NCI-H1092 treated with DMSO at 0.1 percent for 48 hours (cell line): Measurements from ENCODE around the gene AHR.
"Not testable (repeated sequence)": the region's sequence is repeated elsewhere in the genome, so short reads cannot be mapped to it uniquely, and the experiment has no call there.

Experiments
- DNase-seq: peaks from one replicate; lab custom pipeline; 2025; lab: John Stamatoyannopoulos, UW

AHR gene

DNA sequence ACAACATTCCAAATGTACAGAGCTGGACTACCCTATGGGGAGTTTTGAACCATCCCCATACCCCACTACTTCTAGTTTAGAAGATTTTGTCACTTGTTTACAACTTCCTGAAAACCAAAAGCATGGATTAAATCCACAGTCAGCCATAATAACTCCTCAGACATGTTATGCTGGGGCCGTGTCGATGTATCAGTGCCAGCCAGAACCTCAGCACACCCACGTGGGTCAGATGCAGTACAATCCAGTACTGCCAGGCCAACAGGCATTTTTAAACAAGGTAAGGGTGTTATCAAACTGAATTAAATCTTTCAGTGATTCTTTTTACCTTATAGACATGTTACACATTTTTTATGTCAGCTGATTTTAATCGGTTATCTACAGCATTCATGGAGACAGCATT lies 41.5 kb downstream of the AHR start:
- DNase-seq, result no peak

- no peak for DNase-seq
These were observed 42.2 kb downstream of the AHR start for GRCh38 chr7:17340655-17341054.

DNA sequence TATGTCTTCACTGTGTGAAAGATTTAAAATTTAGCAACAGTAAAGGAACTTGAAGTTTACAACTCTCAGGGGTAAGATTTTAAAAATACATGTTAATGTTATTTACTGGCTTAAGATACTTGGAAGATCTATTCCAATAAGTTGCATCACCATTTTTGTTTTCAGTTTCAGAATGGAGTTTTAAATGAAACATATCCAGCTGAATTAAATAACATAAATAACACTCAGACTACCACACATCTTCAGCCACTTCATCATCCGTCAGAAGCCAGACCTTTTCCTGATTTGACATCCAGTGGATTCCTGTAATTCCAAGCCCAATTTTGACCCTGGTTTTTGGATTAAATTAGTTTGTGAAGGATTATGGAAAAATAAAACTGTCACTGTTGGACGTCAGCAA lies 44.3 kb downstream of the AHR start:
- DNase-seq, result no peak

GRCh38 chr7:17347401-17347800 lies 48.9 kb downstream of the AHR start:
- no peak for DNase-seq

DNA sequence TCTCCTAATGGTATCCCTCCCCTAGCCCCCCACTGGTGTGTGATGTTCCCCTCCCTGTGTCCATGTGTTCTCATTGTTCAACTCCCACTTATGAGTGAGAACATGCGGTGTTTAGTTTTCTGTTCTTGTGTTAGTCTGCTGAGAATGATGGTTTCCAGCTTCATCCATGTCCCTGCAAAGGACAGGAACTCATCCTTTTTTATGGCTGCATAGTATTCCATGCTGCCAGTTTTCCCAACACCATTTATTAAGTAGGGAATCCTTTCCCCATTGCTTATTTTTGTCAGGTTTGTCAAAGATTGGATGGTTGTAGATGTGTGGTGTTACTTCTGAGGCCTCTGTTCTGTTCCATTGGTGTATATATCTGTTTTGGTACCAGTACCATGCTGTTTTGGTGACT lies 50.5 kb downstream of the AHR start:
- not testable (repeated sequence) for DNase-seq

DNA sequence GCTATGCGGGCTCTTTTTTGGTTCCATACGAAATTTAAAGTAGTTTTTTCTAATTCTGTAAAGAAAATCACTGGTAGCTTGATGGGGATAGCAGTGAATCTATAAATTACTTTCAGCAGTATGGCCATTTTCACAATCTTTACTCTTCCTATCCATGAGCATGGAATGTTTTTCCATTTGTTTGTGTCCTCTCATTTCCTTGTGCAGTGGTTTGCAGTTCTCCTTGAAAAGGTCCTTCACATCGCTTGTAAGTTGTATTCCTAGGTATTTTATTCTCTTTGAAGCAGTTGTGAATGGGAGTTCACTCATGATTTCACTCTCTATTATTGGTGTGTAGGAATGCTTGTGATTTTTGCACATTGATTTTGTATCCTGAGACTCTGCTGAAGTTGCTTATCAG lies 51.9 kb downstream of the AHR start:
- not testable (repeated sequence) for DNase-seq

DNA sequence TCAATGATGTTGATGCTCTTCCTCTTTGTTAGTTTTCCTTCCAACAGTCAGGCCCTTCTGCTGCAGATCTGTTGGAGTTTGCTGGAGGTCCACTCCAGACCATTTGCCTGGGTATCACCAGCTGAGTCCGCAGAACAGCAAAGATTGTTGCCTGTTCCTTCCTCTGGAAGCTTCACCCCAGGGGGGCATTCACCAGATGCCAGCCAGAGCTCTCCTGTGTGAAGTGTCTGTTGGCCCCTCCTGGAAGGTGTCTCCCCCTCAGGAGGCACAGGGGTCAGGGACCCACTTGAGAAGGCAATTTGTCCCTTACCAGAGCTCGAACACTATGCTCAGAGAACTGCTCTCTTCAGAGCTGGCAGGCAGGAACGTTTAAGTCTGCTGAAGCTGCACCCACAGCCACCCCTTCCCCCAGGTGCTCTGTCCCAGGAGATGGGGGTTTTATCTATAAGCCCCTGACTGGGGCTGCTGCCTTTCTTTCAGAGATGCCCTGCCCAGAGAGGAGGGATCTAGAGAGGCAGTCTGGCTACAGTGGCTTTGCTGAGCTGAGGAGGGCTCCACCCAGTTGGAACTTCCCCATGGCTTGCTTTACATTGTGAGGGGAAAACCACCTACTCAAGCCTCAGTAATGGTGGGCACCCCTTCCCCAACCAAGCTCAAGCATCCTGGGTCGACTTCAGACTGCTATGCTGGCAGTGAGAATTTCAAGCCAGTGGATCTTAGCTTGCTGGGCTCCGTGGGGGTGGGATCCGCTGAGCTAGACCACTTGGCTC lies 55.4 kb downstream of the AHR start:
- DNase-seq, result not testable (repeated sequence)

GRCh38 chr7:17354473-17354872 lies 56.0 kb downstream of the AHR start:
- DNase-seq, result no peak

DNA sequence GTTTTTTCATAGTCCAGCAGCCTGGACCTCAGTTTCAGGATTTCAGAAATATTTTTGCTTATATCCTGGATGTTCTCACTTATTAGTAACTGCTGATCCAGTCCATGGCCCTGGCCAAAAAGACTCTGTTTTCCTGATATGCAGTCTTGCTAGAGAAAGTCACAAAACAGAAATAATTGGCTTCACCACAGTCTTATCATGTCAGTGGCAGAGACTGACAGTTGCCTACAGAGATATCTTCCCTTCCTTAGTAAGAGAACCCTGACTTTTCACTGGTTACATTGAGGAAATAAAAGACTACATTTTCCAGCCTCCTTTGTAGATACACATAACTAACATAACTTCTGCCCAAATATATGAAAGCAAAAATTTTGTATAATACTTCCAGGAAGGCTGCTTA lies 56.6 kb downstream of the AHR start:
- DNase-seq, result no peak

GRCh38 chr7:17357952-17358351 lies 59.5 kb downstream of the AHR start:
- DNase-seq, result no peak

DNA sequence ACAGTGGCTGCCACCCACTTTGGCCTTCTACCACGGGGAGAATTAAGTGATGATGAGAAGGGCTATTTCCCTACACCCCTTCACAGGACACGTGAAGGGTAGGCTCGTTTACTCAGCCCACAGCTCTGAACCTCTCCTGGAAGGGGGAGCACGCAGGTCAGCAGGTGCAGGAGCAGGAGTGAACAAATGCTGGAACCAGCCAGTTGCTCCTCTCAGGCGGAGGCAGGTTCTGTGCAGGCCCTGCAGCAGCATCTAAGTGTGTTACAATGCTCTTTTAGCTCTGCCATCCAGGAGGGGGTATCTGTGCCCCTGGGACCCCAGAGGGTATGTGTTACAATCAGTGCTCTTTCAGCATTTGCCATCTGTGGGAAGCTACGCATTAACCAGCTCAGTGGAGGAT lies 61.2 kb downstream of the AHR start:
- no peak for DNase-seq

DNA sequence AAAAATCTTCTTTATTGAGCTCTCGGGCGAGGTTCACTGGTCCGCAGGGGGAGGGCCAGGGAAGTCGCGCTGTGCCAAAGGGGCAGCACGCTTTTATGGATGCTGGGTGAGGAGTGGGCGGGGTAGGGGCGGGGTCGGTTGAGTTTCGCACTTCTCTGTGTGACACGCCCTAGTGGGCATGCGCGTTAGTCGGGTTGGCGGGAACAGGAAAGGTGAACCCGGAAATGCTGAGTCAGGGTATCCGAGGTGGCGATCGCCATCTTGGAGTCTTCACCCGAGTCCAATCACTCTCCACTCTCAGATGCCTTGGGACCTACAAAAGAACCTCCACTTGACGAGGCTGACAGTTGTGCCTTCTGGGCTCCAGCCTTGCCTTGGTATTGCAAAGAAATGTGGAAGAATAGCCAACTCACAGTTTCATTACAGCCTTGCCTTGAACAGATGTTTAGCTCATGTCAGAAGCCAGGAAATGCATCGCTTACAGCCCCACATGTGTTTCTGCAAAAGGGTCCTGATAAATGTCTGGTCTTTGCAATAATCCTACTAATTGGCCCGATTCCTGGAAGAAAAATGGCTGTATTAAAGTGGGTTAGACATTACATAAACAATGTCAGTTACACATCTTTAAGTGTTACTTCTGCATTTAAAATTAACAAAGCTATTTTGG lies 64.1 kb downstream of the AHR start:
- DNase-seq, result no peak

DNA sequence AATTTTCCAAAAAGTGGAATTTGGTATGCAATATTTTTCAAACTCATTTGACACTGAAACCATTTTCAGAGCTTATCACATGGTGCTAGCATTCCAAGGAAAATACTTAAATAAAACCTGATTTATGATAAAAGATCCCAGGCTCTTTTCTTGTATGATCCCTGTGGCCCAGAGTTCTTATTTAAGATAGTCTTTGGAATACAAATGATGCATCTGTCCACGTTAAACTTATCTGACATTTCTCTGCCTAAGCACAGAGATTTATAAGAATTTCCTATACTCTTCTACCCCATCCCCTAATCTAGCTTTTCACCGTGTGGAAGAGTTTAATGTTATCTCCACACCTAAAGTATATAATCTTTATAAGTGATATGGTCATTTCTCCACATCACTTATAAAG lies 66.2 kb downstream of the AHR start:
- no peak for DNase-seq

DNA sequence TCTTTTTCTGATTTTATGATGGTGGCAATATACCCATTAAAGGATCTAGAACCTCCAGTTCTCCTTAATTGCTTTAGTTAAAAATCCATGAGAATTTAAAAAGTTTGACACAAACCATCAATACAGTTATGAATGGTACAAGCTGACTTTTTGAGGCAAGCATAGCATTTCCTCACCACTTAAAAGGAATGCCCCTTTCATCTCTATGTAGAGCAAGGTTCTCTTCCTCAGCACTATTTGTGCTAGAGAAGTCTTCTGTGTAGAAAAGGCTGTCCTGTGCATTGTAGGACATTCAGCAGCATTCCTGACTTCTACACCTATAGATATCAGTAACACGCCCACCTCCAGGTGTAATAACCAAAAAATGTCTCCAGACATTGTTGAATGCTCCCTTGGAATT lies 67.3 kb downstream of the AHR start:
- DNase-seq, result no peak

DNA sequence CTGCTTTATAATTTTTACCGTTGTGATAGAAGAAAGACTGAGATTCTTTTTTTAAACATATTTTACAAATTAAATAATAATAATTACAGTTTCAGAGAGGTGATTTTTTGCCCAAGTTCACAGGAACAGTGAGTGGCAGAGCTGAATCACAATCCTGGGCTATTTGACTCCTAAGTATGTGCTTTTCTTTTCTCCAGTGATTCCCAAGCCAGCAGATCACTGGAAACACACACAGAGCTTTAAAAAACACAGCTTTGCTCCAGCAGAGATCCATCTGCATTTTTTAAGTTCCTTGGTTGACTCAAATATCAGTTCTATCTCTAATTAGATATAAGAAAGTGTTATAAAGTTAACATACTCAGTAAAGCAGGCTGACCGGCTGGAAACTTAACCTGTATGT lies 69.0 kb downstream of the AHR start:
- no peak for DNase-seq

DNA sequence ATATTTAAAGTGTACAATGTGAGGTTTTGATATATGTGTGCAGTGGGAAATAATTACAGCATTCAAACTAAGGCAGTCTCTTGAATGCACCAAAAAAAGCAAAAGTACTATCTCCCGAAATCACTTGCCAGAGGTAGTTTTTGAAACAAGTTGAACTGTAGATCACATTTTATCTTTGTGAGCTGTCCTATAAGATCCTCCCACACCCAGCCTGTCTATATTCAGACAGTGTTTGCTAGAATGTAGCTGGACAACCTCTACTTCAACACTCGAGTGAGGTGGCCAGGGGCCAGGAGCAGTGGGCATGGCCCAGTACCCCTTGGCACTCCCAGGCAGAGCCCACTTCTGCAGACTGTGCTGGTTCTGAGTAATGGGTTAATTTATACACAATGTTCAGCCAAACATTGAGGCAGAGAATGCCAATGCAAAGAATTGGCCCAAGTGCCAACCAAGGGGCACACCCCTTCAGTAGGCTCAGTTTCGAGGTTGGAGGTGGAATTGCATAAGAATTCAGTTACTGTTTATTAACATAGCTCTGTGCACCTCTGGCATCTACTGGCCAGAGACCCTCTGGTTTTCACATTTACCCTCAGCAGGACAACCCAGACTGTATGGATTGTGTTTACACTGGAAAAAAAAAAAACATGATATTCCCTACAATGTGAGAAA lies 70.5 kb downstream of the AHR start:
- no peak for DNase-seq

GRCh38 chr7:17369691-17370426 lies 71.4 kb downstream of the AHR start:
- no peak for DNase-seq

GRCh38 chr7:17370901-17371585 lies 72.6 kb downstream of the AHR start:
- DNase-seq, result no peak

- no peak for DNase-seq
These were observed 73.4 kb downstream of the AHR start for GRCh38 chr7:17371671-17372524.

DNA sequence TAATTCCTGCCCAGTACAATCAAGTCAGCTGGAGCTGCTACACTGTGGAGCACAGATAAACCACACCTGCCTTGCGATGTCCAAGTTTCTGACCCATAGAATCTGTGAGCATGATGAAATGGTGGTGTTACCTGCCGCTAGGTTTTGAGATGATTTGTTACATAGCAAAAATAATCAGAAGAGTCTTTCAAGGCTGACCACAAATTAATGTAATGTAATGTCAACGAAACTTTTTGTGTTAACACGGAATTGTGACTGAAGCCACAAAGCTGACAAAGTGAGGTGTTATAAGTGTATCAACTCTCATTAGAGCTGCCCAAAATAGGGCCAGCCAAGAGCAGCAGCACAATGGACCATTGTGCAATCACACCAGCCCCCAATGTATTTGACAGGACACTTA lies 75.7 kb downstream of the AHR start:
- DNase-seq, result no peak

DNA sequence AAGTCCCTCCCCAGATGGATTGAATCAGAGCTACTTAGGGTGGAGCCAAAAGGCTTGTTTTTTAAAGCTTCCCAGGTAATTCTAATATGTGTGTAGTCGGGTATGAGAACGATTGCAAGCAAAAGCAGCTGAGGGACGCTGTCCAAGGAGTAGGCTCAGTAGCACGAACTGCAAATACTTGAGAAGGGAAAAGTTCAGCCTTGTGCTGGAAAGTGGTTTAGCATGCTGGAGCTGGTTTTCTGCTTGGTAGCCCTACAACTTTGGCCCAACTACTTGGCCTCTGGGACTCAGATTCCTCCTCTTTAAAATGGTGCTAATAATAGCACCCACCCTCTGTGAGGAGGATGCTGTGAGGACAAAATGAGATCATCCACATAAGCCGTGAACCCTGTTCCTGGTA lies 76.2 kb downstream of the AHR start:
- DNase-seq, result no peak
